ENCODE data around the gene ARID1B.

ARID1B gene

GRCh38 chr6:156776840-156777576, at the start of gene ARID1B:
ARID1B (plus strand) TSS chr6:156777378; CDS start chr6:156777681, 303 bp downstream.
- TF ChIP-seq CTCF (IDR thresholded peaks at IDR 0.05; ENCODE audit: low read depth, low read length, missing control alignments), result no peak
- peak within 1 kb of the TSS; percentile 92 for H3K4me3 ChIP-seq (replicated peaks; ENCODE audit: low read depth, low read length)
- no peak for DNase-seq (ENCODE audit: extremely low read depth, low read depth)

GRCh38 chr6:156727715-156728385, 49.3 kb upstream of the ARID1B start:
- H3K4me3 ChIP-seq (replicated peaks; ENCODE audit: low read depth, low read length), result no peak overlapping the region
- no peak for DNase-seq (ENCODE audit: extremely low read depth, low read depth)
- no peak for TF ChIP-seq CTCF (IDR thresholded peaks at IDR 0.05; ENCODE audit: low read depth, low read length, missing control alignments)

- TF ChIP-seq CTCF (IDR thresholded peaks at IDR 0.05; ENCODE audit: low read depth, low read length, missing control alignments), result no peak
- DNase-seq (ENCODE audit: extremely low read depth, low read depth), result peak; percentile 31
- H3K4me3 ChIP-seq (replicated peaks; ENCODE audit: low read depth, low read length), result no peak overlapping the region
Observed at GRCh38 chr6:156729248-156729647, 47.9 kb upstream of the ARID1B start.

GRCh38 chr6:156731396-156731795, 45.8 kb upstream of the ARID1B start:
- DNase-seq (ENCODE audit: extremely low read depth, low read depth), result peak; percentile 49
- no peak for TF ChIP-seq CTCF (IDR thresholded peaks at IDR 0.05; ENCODE audit: low read depth, low read length, missing control alignments)
- no peak overlapping the region for H3K4me3 ChIP-seq (replicated peaks; ENCODE audit: low read depth, low read length)

GRCh38 chr6:156735751-156736150, 41.4 kb upstream of the ARID1B start:
- TF ChIP-seq CTCF (IDR thresholded peaks at IDR 0.05; ENCODE audit: low read depth, low read length, missing control alignments), result no peak
- DNase-seq (ENCODE audit: extremely low read depth, low read depth), result no peak
- no peak overlapping the region for H3K4me3 ChIP-seq (replicated peaks; ENCODE audit: low read depth, low read length)

- no peak for DNase-seq (ENCODE audit: extremely low read depth, low read depth)
- TF ChIP-seq CTCF (IDR thresholded peaks at IDR 0.05; ENCODE audit: low read depth, low read length, missing control alignments), result no peak
- H3K4me3 ChIP-seq (replicated peaks; ENCODE audit: low read depth, low read length), result no peak overlapping the region
Observed at GRCh38 chr6:156740604-156741003, 36.6 kb upstream of the ARID1B start.
